Eye (tissue), 1 donor: Measurements from ENCODE around the gene CCDC120.
A peak's percentile ranks its signal among the peaks of the same experiment; 100 is the strongest.

Source experiments
- DNase-seq: peaks from one replicate; pipeline ENCODE4 v3.0.0-alpha.2; 2015

CCDC120 gene

GRCh38 chrX:49058794-49059193 lies at the start of gene CCDC120:
Gene CCDC120, plus strand, starts transcription at chrX:49058999. Its CDS starts 3,043 bp downstream, at chrX:49062042.
- DNase-seq: no peak

DNA sequence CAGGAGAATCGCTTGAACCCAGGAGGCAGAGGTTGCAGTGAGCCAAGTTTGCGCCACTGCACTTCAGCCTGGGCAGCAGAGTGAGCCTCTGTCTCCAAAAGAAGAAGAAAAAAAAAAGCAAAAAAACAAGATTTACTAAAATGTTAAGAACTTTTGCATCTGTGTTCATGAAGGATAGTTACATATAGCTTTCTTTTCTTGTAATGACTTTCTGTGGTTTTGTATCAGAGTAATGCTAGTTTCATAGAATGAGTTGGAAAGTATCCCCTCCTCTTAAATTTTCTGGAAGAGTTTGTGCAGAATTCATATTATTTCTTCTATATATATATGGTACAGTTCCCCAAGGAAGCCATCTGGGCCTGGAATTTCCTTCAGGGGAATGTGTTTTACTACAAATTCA lies 39.7 kb upstream of the CCDC120 start:
- DNase-seq: no peak

DNA sequence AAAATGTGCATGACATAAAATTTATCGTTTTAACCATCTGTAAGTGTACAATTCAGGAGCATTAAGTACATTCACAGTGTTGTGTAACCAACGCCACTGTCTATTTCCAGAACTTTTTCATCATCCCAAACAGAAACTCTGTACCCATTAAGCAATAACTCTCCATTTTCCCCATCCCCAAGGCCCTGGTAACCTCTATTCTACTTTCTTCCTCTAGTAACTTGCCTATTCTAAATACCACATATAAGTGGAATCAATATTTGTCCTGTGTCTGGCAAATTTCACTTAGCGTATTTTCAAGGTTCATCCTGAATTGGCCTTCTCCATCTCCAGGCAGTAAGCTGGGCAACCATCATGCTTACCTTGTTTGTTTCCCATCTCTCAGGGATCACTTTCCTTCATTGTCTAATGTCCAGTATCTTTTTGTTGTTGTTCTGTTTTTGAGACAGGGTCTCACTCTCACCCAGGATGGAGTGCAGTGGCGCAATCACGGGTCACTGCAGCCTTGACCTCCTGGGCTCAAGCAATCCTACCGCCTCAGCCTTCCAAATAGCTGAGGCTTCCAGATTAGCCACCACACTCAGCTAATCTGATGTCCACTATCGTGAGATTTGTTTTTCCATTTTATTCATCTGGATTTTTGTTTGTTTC lies 39.1 kb upstream of the CCDC120 start:
- no peak for DNase-seq

DNA sequence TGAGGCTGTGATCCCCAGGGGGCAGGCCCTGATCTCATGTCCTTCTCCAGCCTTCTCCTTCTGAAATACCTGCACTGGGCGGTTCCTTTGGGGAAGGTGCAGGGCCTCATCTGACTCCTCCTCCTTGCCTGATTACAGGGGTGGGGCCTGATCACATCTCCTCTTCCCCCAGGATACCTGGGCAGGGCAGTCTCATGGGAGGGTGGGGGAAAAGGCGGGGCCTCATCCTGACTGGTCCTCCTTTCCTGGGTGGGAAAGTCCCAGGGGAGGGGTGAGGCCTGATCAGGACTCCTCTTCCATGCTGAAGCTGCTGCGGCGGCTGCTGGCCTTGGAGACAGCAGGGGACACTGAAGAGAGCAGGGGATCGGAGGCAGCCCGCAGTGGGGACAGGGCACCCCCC lies 28.9 kb upstream of the CCDC120 start:
- DNase-seq: no peak

DNA sequence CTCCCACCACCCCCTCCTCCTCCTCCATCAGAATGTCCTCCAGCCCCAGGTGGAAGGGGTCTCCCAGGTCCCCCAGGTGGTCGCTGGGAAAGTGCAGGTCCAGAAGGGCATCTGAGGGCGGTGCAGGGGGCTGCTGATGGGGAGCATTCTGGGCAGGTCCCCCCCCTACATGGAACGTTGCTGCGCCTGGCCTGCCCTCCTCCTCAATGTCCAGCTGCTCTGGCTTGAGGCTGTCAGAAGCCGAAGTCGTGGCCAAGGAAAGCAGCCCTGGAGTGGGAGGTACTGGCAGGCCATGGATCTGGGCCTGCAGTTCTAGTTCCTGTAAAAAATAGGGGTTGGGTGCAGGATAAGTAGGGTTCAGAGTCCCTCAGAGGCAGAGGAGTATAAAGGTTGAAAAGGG lies 28.5 kb upstream of the CCDC120 start:
- DNase-seq: no peak

DNA sequence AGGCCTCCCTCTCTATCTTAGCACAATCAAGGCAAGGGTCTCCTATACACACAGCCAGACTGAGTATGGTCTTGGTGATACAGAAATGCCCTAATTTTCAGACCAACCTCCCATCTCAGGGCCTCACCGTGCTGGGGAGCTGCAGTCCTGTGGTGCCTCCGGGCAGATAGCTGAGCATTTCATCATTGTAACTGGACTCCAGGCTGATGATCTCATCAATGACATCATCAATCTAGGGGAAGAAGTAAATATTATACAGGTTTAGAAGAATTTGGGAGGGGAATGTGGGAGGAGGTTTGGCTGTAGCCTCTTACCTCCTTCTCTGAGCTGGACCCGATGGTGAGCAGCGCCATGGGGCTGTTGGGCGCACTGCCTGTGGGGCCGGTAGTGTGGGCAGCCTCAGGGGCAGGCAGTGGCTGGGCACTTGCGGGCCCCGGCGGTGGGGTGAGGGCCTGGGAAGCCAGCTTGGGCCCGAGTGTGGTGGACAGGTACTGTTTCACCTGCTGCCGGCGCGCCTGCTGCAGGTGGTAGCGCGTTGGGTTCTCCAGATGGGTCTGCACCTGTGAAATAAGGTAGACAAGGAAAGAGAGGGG lies 20.8 kb upstream of the CCDC120 start:
- DNase-seq: no peak

DNA sequence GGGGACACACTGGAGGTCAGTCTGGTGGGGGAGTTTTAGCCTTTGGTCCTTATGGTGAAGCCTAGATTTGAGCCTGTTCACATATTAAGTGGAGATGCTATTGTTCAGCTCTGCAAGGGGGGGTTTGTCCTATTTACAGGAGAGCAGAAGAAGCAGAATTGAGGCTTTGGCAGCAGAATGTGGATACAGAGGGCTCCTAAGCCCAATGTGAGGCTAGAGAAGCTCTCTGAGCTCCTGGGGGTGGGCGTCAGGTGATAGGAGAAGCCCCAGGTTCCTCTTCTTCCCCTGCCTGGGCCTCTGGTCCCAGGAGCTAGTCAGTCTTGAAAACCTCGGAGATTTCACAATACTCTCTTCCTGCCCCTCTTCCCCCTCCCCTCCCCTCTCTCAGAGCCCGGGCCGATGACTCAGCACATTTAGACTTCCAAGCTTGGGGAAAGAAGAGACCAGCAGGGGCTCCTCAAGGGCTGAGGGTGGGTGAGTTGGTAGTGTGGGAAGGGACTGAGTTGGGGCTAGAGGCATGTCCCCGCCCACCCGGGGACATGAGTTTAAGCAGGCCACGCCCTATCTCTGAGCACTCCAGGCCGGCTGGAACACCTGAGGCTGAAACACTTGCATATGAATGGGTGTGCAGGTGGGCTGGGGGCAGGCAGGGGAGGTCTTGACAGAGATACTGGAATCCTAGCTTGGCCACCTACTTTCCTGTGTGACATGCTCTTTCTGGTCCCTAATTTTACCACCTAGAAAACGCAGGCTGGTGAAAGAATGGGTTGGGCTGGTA lies 19.0 kb upstream of the CCDC120 start:
- DNase-seq: peak; percentile 80

GRCh38 chrX:49040376-49040955 lies 18.3 kb upstream of the CCDC120 start:
- DNase-seq: no peak

DNA sequence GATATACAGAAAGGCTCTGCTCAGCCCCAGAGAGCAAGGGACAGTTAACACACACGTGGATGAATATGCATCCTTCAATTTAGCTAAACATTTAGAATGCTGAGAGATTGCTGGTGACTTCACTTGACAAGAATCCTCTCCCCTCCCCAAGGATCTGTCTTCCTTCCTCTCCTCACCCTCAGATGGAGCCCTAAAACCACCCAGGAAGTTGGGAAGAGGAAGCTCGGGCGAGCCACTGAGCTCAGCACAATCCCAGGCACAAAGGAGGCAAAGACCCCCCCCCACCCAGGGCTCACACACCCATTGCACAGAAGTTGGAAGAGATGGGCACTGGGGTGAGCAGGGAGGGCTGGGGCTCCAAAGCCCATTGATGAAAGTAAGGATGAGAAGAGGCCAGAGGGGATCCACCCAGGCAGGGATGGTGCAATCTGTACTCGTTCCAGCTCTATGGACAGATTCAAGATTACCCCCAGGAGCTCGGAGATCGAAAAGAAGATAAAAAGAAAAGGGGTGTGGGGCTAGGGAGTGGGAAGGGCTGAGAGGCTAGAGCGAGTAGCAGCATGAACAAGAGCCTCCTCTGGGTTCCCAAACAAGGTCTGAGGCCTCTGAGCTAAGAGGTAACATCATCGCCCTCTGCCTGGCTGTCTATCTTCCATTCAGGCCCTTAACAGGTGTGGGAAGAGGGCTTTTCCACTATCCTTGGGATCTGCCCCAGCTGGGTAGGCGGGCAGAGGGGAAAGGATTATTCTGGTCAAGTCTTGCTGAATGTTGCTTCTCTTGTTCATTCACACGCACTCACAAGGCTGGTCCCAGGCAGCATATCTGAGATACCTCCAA lies 16.8 kb upstream of the CCDC120 start:
- DNase-seq: peak; percentile 32

- DNase-seq: no peak
These were observed 16.1 kb upstream of the CCDC120 start for GRCh38 chrX:49042581-49043219.

DNA sequence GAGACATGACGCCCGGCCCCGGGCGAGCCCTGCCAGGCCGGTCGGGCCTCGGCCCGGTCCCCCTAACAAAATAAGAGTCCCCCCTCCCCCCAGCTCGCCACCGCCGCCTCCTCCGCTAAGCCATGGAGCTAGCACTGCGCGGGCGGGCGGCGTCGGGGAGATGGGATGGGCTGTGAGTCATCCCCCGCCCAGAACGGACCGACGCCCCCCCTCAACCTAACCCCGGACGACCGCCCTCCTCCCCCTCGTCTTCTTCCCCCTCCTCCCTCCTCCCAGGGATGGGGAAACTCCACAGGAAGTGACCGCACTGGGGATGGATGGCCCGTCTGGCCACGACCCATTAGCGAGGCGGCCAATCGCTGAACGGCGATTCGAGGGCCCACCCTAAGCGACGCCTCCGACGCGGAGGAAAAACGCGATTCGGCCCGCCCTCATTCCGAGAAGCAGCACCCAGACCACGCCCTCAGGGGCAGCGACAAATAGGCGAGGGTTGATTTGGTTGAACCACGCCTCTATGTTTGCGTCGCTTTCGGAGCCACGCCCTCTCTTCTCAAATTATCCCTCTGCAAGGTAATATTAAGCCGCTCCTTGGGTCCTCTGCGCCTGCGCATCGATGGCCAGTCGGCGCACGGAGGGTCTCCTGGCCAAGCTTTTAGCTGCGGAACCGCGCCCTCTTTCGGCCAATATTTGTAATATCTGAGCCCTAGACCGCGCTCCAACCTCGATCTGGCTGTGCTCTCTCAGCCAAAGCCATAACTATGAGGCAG lies 15.4 kb upstream of the CCDC120 start, which contains the start of gene TFE3:
Gene TFE3, minus strand, starts transcription at position 138 of the 767 bp plus-strand sequence. Its CDS starts 131 bp downstream, at position 7.
- peak; percentile 99 for DNase-seq

DNA sequence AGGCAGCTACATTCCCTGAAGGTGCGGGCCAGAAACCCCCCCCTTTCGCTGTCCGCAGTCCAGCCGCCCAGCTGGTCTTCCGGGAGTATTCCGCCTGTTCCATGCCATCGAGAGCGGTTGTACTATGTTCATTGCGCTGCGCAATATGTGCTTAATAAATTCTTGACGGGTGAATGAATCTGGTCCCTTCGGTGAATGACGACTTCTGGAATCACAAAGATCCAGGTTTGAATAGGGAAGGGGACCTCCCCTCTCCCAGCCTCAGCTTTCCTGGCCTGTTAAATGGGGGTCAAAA lies 14.9 kb upstream of the CCDC120 start:
- no peak for DNase-seq

- DNase-seq: peak; percentile 91
These were observed 5.4 kb upstream of the CCDC120 start for GRCh38 chrX:49053223-49054072.

DNA sequence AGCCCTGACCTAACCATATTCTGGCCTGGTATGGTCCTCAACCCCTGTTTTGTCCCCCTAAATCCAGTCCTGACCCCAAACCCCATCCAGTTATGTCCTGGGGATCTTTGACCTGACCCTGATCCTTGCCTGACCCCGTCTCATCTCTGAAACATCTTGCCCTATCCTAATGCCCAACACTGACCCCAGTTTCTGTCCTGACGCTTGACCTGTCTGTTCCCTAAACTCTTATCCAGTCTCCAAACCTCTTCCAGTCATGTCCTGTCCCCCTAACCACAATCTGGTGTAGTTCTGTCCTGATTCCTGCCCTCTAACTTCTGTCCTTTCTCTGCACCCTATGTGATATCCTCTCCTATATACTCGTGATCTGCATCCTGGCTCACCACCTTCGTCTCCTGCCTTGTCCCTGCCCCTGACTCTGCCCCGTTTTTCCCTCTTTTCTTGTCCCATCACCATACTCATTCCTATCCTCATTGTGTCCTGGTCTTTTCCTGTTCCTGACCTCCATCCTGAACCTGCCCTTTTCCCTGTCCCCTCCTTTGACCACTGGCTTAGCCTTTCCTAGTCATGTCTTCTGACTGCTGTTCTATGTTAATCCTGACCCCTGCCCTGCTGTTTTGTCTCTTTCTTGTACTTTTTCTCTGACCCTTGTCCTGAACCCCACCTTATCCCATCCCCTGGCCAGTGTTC lies 4.6 kb upstream of the CCDC120 start:
- DNase-seq: no peak

- DNase-seq: no peak
These were observed 402 bp downstream of the CCDC120 start for GRCh38 chrX:49059201-49059600.

DNA sequence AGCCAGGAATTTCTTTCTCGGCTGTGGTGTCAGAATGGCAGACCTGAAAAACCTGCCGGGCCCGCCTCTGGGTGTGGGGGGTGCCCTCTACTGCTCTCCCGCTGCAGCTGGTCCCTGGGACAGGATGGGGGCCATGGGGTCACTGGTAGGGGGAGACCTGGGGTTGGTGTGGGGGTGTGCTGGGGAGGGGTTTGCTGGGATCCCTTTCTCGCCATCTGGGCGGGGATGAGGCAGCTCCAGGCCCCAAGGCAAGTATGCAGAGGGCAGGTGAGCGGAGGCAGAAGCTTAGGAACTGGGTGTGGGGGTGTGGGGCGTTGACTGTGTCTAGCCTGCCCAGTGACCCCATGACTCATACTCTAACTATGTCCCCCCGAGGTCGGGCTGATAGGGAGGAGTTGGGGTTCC lies 884 bp downstream of the CCDC120 start:
- DNase-seq: no peak

GRCh38 chrX:49060914-49061313 lies 2.1 kb downstream of the CCDC120 start:
- no peak for DNase-seq

DNA sequence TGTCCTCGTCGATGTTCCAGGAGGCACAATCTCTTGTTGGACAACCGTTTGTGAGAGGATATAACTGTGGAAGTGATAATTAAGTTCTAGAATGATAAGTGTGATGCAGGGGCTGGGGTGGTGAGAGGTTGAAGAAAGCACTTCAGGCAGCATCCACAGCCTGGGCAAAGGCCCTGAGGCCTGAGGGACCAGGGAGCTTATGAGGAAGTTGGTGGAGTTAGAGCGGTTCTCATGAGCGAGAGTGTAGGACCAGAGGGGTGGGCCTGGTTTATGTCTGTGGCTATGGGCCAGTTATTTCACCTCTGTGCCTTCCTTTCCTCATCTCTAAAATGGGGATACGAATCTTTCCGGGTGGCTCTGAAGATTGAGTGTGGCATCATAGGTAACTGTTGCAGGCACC lies 2.7 kb downstream of the CCDC120 start:
- no peak for DNase-seq

DNA sequence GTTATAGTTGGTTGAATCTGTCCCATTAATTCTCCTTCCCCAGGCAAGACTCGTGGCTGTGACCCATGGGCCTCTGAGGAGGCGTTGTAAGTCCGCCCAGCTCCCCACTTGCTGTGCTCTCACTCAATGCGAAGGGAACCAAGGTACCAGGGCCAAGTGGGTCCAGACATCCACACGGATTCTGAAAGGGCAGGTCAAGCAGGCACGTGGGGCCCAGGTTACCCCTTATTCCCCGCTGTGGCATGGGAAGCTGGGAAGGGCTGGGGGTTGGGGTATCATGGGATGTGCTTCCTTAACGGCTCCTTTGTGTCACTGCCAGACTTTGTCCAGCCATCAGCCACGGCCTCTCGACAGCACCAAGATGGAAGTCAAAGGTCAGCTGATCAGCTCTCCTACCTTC lies 3.1 kb downstream of the CCDC120 start:
- no peak for DNase-seq

DNA sequence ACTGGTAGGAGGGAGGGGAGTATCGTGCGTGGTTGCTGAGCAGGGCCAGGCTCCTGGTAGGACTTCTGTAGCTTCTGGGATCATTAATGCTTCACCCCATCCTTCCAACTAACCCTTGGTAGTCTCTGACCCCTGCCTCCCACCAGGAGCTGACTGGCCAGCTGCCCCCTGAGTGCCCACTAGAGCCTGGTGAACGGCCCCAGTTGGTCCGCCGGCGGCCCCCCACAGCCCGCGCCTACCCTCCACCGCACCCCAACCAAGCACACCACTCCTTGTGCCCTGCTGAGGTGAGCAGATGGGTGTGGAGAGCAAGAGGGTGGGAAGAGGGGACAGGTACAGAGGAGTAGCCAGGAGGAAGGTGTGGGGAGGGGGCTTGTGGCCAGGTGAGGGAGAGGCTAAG lies 4.9 kb downstream of the CCDC120 start:
- no peak for DNase-seq
